HG03575 (cell line): ENCODE measurements around the gene MUC4.
"Not testable (repeated sequence)": the region's sequence is repeated elsewhere in the genome, so short reads cannot be mapped to it uniquely, and the experiment has no call there.

ENCODE experiments used
- ATAC-seq: cut with Tn5 transposase; IDR thresholded peaks from one replicate; pipeline ENCODE4 v1.9.1; 2021; ENCODE audit not compliant: unreplicated experiment, insufficient number of reproducible peaks, low FRiP score; ENCODE audit errors: extremely low read depth

MUC4 gene

GRCh38 chr3:195839260-195840010 is 27.7 kb upstream of the MUC4 start:
- no peak for ATAC-seq

- no peak for ATAC-seq
Measured at GRCh38 chr3:195838714-195839113, 27.0 kb upstream of the MUC4 start.

- ATAC-seq: no peak
Measured at GRCh38 chr3:195836476-195837135, 24.9 kb upstream of the MUC4 start.

- ATAC-seq: no peak
Measured at GRCh38 chr3:195835791-195836190, 24.1 kb upstream of the MUC4 start.

GRCh38 chr3:195834675-195835583 is 23.2 kb upstream of the MUC4 start:
- ATAC-seq: no peak

- ATAC-seq: no peak
Measured at GRCh38 chr3:195829897-195830254, 18.1 kb upstream of the MUC4 start.

GRCh38 chr3:195828762-195829161 is 17.0 kb upstream of the MUC4 start:
- no peak for ATAC-seq

- no peak for ATAC-seq
Measured at GRCh38 chr3:195825857-195826804, 14.4 kb upstream of the MUC4 start.

GRCh38 chr3:195825191-195825588 is 13.5 kb upstream of the MUC4 start:
- ATAC-seq: no peak

GRCh38 chr3:195824425-195825190 is 12.9 kb upstream of the MUC4 start:
- not testable (repeated sequence) for ATAC-seq

GRCh38 chr3:195823999-195824398 is 12.3 kb upstream of the MUC4 start:
- no peak for ATAC-seq

- ATAC-seq: no peak
Measured at GRCh38 chr3:195823280-195823679, 11.6 kb upstream of the MUC4 start.

- ATAC-seq: no peak
Measured at GRCh38 chr3:195822131-195822696, 10.5 kb upstream of the MUC4 start.

GRCh38 chr3:195821403-195822130 is 9.8 kb upstream of the MUC4 start:
- no peak for ATAC-seq

GRCh38 chr3:195820901-195821300 is 9.2 kb upstream of the MUC4 start:
- ATAC-seq: no peak

GRCh38 chr3:195820186-195820585 is 8.5 kb upstream of the MUC4 start:
- no peak for ATAC-seq

GRCh38 chr3:195818301-195818700 is 6.6 kb upstream of the MUC4 start:
- ATAC-seq: no peak
